Myocyte (in vitro differentiated cells): Measurements from ENCODE around the gene MKI67. TPM values are rescaled to one million over a fixed set of nuclear protein-coding genes. Genes with fewer than 3 reads are reported as not detected.
A peak's percentile ranks its signal among the peaks of the same experiment; 100 is the strongest.

ENCODE experiments used
- DNase-seq: peaks from one replicate; pipeline ENCODE4 v3.0.0-alpha.2; 2012; ENCODE audit warnings: low read depth
- total RNA-seq: library from RNA; depleted of rRNA; stranded (reverse); fragments of >200 nt; gene quantifications from 2 replicates; pipeline ENCODE4 v1.2.3, GENCODE V29; 2014

The MKI67 gene
- total RNA-seq, 1 donor from 2014 or later = 0.29 TPM

DNA sequence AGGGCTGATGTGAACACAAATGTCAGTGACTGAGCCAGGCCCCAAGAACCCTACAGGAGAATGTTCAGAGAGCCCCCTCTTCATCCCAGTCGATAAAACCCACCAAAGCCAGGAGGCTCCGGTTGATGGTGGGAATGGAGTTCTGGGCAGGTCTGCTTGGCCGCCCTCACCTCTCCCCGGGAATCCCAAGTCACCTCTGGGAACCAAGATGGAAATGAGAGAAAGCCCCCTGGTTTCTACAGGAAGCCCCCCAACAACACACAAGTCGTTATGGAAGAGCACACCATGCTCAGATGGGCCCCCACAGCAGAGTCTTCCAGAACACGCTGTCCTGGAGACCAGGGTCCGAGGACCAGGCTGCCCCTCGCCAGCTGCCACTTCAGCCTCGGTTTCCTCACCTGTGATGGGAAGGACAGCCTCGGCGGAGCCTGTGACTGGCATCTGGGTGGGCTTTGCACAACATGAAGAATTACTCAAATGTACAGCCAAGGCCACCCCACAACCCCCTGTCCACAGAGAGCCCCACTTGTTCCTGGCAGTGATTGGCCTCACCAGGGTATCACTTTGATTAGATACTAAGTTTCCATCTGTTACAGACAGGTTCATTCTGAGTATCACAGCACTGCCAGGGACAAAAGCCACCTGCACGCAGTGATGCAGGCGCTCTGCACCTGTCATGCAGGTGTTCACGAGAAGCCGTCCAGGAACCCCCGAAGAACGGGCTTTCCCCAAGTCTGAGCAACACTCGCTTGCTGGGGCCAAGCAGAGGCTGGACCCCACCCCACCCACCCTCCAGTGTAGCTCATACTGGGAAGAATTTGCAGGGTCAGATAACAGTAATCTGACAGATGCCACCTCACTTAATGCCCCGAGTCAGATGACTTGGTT is 57.6 kb downstream of the MKI67 start:
- no peak for DNase-seq

DNA sequence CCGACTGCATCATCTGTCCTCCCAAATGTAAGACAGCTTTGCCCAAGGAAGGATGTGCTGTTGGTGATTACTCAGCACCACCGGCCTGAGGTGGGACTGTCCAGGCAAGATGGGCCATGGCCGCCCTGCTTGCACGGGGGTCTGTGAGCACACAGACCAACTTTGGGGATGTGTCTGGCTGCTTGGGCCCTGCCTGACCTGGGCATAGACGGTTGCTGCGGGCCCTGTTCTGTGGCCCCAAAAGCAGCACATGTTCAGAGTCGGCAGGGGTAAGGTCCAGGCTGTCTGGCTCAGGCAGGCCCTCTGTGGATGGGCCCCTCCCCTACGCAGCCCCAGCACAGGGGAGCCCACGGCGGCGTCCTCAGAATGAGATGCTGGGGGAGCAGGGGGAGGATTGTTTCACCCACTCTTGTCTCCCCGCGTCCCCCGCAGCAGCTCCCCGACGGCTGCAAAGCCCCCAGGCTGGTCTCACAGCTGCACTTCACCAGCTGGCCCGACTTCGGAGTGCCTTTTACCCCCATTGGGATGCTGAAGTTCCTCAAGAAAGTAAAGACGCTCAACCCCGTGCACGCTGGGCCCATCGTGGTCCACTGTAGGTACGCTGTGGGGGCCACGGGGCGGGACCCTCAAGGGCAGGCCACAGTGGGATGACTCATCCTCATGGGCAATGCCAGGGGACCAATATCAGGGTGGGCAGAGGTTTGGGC is 58.4 kb downstream of the MKI67 start:
- no peak for DNase-seq

- no peak for DNase-seq
Measured at GRCh38 chr10:128066870-128067382, 59.3 kb downstream of the MKI67 start.

DNA sequence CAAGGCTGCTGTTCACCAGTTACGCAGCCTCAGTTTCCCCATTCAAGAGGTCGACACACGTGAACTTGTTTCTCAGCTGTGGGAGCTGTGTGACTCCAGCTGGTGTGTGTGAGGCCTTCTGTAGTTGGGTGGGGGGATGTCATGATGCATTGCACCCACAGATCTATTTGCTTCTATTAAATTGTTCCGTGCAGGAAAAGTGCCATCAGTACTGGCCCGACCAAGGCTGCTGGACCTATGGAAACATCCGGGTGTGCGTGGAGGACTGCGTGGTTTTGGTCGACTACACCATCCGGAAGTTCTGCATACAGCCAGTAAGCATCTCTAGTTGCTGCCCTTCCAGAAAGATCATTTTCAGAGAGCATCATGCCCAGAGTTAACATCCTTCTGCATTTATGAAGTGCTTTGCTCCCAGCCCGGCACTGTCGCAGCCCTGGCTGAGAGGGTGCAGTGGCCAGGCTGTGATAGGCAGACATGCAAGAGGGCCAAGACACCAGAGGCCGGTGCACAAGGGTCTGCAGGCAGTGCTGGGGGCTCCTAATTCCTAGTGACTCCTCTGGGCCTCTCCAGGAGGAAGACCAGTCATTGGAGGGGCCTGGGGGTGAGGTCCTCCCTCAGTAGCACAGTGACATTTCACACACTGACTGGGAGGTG is 60.2 kb downstream of the MKI67 start:
- DNase-seq = no peak

DNA sequence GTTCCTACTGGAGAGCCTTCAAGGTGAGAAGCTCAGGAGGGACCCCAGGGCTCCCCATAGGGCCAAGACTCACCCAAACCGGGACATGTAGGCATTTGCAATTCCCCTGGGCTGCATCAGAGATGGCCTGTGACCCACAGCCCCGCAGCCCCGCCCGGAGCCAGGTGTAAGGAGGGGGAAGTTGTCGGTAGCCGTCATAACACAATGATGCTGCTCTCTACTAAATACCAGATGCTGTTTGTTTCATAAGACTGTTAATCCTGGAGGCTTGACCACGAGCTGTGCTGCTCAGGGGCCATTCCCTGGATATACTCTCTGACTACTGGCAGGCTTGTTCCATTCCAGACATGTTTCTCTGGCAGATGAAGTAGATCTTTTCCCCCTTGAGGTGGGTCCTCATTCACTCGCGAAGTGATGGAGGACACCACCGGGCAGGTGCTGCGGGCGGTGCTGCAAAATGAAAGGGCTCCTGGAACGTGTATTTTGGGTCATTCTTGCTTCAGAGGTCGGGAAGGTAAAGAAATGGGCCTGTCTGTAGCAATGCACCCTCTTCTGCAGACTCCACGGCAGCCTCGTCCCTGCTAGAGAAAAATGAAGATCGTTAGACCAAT is 61.1 kb downstream of the MKI67 start:
- no peak for DNase-seq

DNA sequence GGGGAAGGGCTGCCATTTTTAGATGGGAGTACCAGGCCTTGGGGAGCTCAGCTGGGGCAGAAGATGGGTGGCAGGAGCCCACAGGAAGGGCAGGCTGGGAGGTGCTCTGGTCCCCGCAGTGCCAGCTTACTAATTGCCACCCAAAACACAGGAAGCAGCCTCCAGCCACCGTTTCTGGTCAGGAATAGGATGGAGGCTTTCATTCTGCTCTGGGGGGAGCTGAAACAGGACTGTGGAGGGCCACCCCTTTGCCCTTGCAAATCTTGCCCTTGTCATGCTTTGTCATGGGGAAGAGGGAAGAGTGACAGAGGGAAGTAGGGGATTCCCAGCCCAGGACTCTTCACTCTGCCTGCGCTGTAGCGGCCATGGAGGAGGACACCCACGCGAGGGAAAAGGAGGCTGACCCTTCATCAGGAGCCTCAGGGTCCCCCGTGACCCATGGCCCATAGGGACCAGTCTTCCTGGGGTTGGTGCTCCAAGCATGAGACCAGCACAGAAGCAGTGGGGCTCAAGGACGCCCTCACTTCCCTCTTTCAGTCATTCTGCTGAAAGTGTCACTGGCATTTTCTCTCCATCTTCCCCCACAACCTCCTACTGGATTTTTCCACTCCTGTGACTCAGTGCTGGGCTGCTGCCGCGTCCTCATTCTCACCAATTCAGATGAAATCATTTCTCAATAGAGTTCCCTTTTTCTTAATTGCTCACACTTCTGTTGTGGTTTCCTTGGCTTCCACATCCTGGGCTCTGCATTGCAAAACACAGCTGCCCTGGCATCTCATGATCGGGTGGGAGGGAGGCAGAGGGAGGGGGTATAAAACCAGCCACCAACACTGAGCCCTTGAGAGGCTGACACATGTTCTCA is 61.9 kb downstream of the MKI67 start:
- DNase-seq = peak; percentile 93

GRCh38 chr10:128063736-128064107 is 62.5 kb downstream of the MKI67 start:
- DNase-seq = peak; percentile 42

- DNase-seq = no peak
Measured at GRCh38 chr10:128062881-128063563, 63.2 kb downstream of the MKI67 start.

GRCh38 chr10:128062331-128062880 is 63.8 kb downstream of the MKI67 start:
- no peak for DNase-seq

DNA sequence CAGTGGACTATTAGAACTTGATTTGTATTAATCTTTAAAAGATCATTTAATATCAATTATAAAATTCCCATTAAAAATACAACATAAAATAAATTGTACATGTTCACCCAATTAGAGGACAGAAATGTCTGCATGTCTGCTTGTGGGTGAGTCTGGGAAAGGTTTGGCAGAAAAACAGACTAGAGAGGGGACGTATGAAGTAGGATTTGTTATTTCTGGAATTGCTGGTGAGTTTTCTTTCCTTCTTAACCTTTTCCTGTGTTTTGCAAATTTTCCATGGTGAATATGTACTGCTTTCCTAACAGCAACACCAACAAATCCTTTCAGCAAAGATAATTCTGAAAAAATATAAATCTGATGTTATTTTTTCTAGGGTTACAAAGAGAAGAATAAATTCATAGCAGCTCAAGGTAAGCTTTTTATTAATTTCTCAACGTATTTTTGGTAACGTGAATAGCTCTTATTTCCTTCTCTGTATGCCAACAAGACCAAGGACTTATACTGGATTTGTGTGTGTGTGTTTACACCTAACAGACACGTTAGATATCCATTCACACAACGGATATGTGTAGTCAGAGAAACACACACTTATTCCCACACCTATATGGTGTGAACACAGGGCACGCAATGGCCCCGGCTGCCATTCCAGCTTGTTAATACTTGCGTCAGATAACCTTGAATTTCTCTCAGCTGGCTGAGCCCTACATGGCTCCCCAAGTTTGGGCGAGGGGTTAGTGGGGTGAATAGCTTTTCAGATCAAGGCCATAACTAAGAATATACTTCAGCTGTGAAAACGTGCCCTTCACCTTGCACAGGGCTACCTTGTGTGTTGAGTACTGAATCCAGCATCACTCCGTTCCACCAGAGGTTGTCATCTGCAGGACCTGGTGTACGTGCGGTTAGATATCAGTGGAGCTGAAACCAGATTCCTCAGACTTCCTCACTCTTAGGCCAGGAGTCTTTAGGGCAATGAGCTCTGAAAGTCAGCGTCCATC is 64.6 kb downstream of the MKI67 start:
- no peak for DNase-seq

- DNase-seq = peak; percentile 14
Measured at GRCh38 chr10:128060341-128061250, 65.6 kb downstream of the MKI67 start.

GRCh38 chr10:128059982-128060293 is 66.3 kb downstream of the MKI67 start:
- DNase-seq = no peak

DNA sequence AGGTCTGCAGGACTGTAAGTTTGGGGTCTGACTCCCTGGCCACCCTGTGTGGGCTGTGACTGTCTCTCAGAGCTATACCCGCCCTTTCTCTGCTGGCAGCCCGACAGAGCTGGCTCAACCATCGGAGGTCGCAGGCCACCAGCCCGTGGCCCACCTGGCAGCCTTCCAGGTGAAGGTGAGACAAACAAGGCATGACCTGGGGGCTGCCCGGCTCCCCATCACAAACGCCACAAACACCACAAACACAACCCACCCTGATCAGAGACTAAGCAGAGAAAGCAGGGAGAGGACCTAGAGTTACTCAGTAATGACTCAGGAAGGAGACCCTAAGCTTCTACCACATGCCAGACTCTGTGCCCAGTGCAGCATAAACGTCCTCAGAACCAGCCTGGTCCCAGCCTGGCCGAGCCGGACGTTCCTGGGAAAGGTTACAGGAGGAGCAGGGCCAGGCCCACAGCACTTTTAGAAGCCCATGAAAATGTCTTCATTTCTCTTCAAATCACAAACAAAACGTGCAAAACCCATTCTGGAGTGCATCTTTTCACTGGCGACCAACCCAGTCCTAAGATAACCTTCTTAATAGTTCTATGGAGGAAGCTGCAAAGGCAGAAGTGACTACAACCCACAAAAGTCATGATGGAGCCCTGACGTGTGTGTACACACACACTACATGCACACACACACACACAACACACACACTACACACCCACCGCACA is 66.8 kb downstream of the MKI67 start:
- DNase-seq = no peak

- no peak for DNase-seq
Measured at GRCh38 chr10:128058750-128059134, 67.5 kb downstream of the MKI67 start.

DNA sequence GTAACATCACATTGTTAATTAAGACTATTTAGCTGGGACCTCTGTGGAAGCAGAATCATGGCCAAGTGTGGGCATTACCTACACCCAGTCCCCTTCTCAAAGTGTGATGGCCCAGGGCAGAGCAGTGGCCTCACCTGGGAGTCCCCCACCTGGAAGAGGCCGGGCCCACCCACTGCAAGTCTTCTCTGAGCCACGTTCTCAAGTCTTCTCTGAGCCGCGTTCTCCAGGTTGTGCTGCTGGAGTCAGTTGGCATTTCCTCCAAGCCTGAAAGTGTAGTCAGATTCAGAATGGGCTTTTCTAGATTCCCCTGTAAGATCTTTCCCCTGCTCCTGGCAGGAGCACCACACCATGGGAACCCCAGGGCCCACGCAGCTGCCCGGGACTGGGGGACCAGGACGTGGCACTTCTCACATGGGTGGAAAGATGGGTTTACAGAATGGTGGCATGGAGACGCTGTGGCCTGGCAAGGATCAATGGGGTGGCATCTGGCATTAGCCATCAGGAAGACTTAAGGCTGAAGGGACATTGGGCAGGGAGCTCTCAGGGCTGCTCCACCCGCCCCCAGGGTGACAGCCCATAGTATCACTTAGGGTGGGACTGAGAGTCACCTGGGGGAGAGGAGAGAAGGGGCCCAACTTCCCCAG is 68.0 kb downstream of the MKI67 start:
- no peak for DNase-seq
